Large intestine (tissue), 3 donors: ENCODE data around the gene FHOD1. TPM values are rescaled to one million over a fixed set of nuclear protein-coding genes. Genes with fewer than 3 reads are reported as not detected.
A peak's percentile ranks its signal among the peaks of the same experiment; 100 is the strongest.

Source experiments
- DNase-seq, 2 donors: peaks; one replicate each; pipeline versions ENCODE4 v3.0.0 to v3.0.0-alpha.2; 2013
- H3K27ac ChIP-seq: one replicate; pipeline ENCODE4 v1.5.1; 2013; ENCODE audit warnings: low read length
- H3K27me3 ChIP-seq: 2 replicates; pipeline ENCODE4 v1.6.1; 2013; ENCODE audit warnings: low read length; ENCODE audit not compliant: control insufficient read depth, insufficient read depth
- H3K36me3 ChIP-seq: 2 replicates; pipeline ENCODE4 v1.6.1; 2013; ENCODE audit warnings: low read length; ENCODE audit not compliant: control insufficient read depth, insufficient read depth
- H3K4me1 ChIP-seq: one replicate; pipeline ENCODE4 v1.6.1; 2013; ENCODE audit warnings: low read length; ENCODE audit not compliant: control insufficient read depth, insufficient read depth
- H3K4me3 ChIP-seq: one replicate; pipeline ENCODE4 v1.5.1; 2013; ENCODE audit warnings: low read length
- H3K9me3 ChIP-seq: one replicate; pipeline ENCODE4 v1.6.1; 2013; ENCODE audit warnings: mild to moderate bottlenecking, low read depth, low read length, moderate library complexity; ENCODE audit not compliant: control insufficient read depth
- WGBS: methylation state at CpG from one replicate; pipeline ENCODE4 v1.1.5; 2013; ENCODE audit warnings: low lambda C conversion rate; ENCODE audit not compliant: insufficient coverage; 5-methylcytosine and 5-hydroxymethylcytosine counted together
- polyA plus RNA-seq: library from polyadenylated mRNA; unstranded; fragments of 120-200 nt; gene quantifications from one replicate; pipeline ENCODE4 v1.2.1, GENCODE V29; 2013

The FHOD1 gene
- polyA plus RNA-seq, 1 donor: 13.8 TPM

DNA sequence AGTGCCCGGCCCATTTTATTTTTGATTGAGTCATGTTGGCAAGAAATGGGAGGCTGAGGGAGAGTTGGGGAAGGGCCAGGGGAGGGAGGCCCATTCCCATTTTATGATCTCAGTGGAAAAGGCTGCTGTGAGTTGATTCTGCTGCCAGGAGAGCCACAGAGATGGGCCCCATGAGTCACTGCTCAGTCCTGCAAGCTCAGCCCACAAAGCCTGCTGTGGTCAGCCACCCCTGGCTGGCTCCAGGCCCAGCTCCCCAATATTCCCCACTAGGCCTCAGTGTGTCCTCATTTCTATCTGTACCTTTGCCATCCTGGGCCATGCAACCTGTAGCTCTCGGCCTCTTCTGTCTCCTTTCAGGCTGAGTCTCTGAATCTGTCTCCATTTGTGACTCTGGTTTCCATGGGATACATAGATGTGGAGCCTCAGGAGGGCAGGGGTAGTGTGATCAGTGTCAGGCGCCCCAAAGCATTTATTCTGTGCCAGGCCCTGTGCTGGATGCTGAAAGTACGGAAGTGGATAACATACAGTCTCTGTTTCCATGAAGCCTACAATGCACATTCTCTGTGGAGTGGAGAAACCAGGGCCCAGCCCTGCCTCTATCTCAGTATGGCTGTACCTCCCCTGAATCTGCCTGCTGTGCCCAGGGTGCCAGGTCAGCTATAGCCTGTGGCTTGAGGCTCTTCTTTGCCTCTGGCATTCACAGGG is 30.2 kb upstream of the FHOD1 start:
- Histone ChIP-seq H3K36me3 (peaks cover 10% of the 10 kb centered on the region), H3K4me3 (no peak overlapping the region), H3K4me1 (peaks cover 20% of the 10 kb centered on the region), H3K27ac (peak overlapping the region; percentile 56), H3K27me3 (no peaks in the 10 kb centered on the region), H3K9me3 (peaks cover 5% of the 10 kb centered on the region)
- peak in 1 of 2 donors; percentile 44 for DNase-seq
- 100% methylated on average over 1 of the region's 4 CpGs for WGBS

DNA sequence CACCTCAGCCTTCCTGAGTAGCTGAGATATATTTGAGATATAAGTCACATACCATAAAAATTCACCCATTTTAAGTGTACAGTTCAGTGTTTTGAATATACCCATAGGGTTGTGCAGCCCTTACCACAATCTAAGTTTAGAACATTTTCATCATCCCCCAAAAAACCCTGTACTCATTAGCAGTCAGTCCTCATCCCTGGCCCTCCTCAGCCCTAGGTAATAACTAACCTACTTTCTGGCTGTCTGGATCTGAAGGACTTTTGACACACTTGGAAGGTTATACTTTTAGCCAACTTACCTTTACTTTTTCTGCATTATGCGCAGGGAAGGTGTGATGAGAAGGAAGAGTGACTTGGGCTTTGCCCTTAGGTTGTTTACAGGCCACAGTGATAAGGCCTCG is 28.0 kb upstream of the FHOD1 start:
- Histone ChIP-seq H3K9me3 (peaks cover 5% of the 10 kb centered on the region), H3K27ac (no peak overlapping the region), H3K4me3 (no peak overlapping the region), H3K4me1 (peaks cover 20% of the 10 kb centered on the region), H3K36me3 (peaks cover 10% of the 10 kb centered on the region), H3K27me3 (no peaks in the 10 kb centered on the region)
- WGBS: no CpG with 5 or more reads among the region's 2 CpGs
- no peak for DNase-seq

DNA sequence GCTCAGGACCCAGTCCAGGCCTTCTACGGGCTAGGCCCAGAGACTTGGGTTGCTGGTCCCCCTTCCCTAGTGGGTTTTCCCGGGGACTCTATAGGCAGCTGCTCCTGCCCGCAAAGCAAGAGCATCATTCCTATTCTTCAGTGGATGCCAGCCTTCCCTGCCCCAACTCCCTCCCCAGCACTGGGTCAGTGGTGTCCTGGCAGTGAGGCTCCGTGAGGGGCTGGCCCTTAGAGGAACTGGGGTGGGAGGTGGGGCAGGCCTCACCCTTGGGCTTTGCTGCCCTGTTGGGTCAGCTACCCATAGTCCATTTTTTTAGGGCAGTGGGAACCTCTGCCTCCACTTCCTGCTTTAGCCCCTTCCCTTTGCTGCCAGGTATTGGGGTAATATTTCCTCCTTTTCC is 24.2 kb upstream of the FHOD1 start:
- Histone ChIP-seq H3K27me3 (no peaks in the 10 kb centered on the region), H3K27ac (no peak overlapping the region), H3K36me3 (peaks cover 2% of the 10 kb centered on the region), H3K9me3 (no peaks in the 10 kb centered on the region), H3K4me3 (no peak overlapping the region), H3K4me1 (peaks cover 7% of the 10 kb centered on the region)
- no peak for DNase-seq
- no CpG with 5 or more reads among the region's 4 CpGs for WGBS

DNA sequence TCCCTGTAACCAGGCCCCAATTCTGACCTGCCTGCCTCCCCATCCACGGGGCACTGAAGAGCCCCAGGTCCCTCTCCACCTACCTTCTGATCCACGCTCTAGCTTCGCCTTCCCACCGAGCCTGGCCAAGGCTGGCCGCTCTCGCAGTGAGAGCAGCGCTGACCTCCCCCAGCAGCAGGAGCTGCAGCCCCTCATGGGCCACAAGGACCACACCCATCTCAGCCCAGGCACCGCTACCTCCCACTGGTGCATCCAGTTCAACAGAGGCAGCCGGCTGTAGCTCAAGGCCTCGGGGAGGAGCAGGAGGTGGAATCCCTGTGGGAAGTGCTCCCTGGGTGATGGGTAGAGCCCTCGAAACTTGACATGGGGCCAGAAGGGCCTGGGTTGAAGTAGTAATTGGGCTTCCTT is 23.7 kb upstream of the FHOD1 start:
- no peak for DNase-seq
- no peak overlapping the region for H3K27ac ChIP-seq
- no peaks in the 10 kb centered on the region for H3K9me3 ChIP-seq
- no peak overlapping the region for H3K4me3 ChIP-seq
- no peaks in the 10 kb centered on the region for H3K36me3 ChIP-seq
- H3K27me3 ChIP-seq: peaks cover 3% of the 10 kb centered on the region
- peaks cover 7% of the 10 kb centered on the region for H3K4me1 ChIP-seq
- WGBS: 100% methylated on average over 1 of the region's 11 CpGs

DNA sequence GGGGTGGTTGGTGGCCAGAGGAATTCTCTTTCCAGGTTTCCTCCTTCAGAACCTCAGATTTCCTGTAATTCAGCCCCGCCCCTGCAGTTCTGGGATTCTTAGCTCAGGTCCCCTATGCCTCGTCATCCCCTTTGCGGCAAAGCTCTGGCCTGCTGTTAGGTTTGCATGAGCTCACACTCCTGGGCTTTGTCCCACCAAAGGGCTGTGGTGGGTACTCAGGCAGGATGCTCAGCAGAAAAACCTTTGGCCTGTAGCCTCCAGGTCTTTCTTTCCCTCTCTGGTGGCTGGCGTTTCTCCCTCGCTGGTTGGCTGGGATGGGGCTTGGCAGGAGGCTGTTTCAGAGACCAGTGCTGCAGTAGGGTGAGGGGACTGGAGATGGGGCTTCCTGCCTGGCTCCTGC is 22.5 kb upstream of the FHOD1 start:
- H3K27ac ChIP-seq: no peak overlapping the region
- H3K4me1 ChIP-seq: peaks cover 7% of the 10 kb centered on the region
- no peak overlapping the region for H3K4me3 ChIP-seq
- no CpG with 5 or more reads among the region's 5 CpGs for WGBS
- peaks cover 8% of the 10 kb centered on the region for H3K27me3 ChIP-seq
- no peaks in the 10 kb centered on the region for H3K36me3 ChIP-seq
- DNase-seq: no peak
- no peaks in the 10 kb centered on the region for H3K9me3 ChIP-seq

DNA sequence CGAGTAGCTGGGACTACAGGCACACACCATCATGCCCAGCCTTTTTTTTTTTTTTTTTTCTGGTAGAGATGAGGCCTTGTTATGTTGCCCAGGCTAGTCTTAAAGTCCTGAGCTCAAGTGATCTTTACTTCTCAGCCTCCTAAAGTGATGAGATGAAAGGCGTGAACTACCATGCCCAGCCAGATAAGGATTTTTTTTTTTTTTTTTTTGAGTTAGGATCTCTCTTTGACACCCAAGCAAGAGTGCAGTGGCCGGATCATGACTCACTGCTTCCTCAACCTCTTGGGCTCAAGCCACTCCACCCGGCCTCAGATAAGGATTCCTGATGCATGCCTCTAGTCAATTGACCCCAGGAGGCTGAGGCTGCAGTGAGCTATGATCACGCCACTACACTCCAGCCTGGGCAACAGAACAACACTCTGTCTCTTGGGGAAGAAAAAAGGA is 20.9 kb upstream of the FHOD1 start:
- peaks cover 18% of the 10 kb centered on the region for H3K27me3 ChIP-seq
- H3K9me3 ChIP-seq: no peaks in the 10 kb centered on the region
- peaks cover 7% of the 10 kb centered on the region for H3K4me1 ChIP-seq
- WGBS: no CpG with 5 or more reads among the region's 5 CpGs
- no peaks in the 10 kb centered on the region for H3K36me3 ChIP-seq
- peak; percentile 86 to 87 for DNase-seq
- H3K27ac ChIP-seq: peak overlapping the region; percentile 30
- H3K4me3 ChIP-seq: no peak overlapping the region

DNA sequence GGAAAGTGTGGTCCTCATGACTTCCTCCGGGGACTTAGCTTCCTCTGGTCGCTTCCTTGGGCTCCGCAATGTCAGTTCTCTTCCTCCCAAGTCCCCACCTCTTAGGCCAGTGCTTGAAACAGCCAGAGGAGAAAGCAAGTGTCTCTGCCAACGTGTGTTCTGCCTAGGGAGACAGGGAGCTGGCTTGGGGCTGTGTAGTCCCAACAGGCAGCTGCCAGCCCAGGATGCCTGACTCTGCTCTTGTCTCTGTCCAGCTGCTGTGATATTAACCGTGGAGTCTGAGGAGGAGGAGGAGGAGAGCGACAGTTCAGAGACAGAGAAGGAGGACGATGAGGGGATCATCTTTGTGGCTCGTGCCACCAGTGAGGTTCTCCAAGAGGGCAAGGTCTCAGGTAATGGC is 18.6 kb upstream of the FHOD1 start:
- Histone ChIP-seq H3K4me1 (peaks cover 7% of the 10 kb centered on the region), H3K36me3 (no peaks in the 10 kb centered on the region), H3K9me3 (no peaks in the 10 kb centered on the region), H3K4me3 (no peak overlapping the region), H3K27ac (no peak overlapping the region), H3K27me3 (peaks cover 18% of the 10 kb centered on the region)
- no CpG with 5 or more reads among the region's 8 CpGs for WGBS
- DNase-seq: no peak

DNA sequence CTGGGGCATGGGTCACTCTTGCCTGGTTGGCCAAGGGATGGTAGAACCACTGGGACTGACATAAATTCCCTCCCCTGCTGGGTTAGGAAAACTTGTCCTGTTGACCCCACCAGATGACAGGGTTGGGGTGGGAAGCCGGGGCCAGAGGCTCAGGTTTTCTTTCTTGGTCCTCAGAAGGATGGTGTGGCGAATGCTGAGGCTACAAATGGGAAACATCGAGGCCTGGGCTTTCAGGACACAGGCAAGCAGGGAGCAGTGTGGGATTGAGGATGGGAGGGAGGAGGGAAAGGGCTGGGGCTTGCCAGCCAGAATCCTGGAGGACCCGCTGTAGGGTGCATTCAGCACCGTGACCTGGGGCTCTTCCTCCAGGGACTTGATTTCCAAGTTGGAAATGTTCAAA is 17.6 kb upstream of the FHOD1 start:
- no CpG with 5 or more reads among the region's 5 CpGs for WGBS
- no peaks in the 10 kb centered on the region for H3K36me3 ChIP-seq
- no peak overlapping the region for H3K27ac ChIP-seq
- peaks cover 7% of the 10 kb centered on the region for H3K4me1 ChIP-seq
- H3K4me3 ChIP-seq: no peak overlapping the region
- no peak for DNase-seq
- no peaks in the 10 kb centered on the region for H3K9me3 ChIP-seq
- H3K27me3 ChIP-seq: peaks cover 18% of the 10 kb centered on the region

DNA sequence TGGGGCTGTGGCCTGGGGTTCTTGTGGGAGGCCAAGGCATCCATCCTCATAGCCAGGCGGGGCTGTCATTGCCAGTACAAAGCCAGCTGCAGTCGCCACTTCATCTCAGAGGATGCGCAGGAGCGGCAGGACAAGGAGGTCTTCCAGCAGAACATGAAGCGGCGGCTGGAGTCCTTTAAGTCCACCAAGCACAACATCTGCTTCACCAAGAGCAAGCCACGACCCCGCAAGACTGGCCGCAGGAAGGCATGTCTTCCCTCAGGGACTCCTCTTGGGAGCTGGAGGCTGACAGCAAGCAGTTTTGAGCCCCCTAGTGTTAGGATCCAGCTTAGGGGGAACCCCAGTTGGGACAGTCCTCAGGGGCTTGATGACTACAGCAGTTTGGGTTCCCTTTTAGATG is 17.0 kb upstream of the FHOD1 start:
- no peak for DNase-seq

DNA sequence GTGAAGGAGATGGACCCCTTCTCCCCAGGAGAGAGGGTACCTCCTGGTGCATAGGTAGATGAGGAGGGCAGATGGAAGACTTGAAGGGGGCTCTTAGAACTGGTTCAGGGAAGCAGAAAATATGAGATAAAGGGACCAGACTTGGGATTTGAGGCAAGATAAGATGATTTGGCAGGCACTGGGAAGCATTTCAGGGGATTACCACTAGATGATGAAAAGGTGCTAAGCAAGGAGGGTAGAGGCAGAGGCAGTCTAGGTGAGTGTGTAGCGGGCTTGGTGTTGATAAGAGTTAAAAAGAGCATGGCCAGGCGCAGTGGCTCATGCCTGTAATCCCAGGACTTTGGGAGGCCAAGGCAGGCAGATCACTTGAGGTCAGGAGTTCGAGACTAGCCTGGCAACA is 15.9 kb upstream of the FHOD1 start:
- no peak overlapping the region for H3K4me3 ChIP-seq
- DNase-seq: no peak
- H3K9me3 ChIP-seq: no peaks in the 10 kb centered on the region
- peaks cover 4% of the 10 kb centered on the region for H3K4me1 ChIP-seq
- peaks cover 18% of the 10 kb centered on the region for H3K27me3 ChIP-seq
- WGBS: no CpG with 5 or more reads among the region's 3 CpGs
- no peaks in the 10 kb centered on the region for H3K36me3 ChIP-seq
- H3K27ac ChIP-seq: no peak overlapping the region

More for the DNA sequence above, 17.0 kb upstream of the FHOD1 start:
- H3K4me3 ChIP-seq: no peak overlapping the region
- H3K36me3 ChIP-seq: no peaks in the 10 kb centered on the region
- H3K4me1 ChIP-seq: peaks cover 7% of the 10 kb centered on the region
- H3K27me3 ChIP-seq: peaks cover 18% of the 10 kb centered on the region
- H3K9me3 ChIP-seq: no peaks in the 10 kb centered on the region
- no CpG with 5 or more reads among the region's 9 CpGs for WGBS
- H3K27ac ChIP-seq: no peak overlapping the region
